ENCODE measurements around the gene IL6. TPM values are rescaled to one million over a fixed set of nuclear protein-coding genes. Genes with fewer than 3 reads are reported as not detected.

IL6 gene
- total RNA-seq, 1 experiment from 2014 or later = not detected

- no peak for TF ChIP-seq TCF7L2 (IDR thresholded peaks at IDR 0.05; ENCODE audit: borderline replicate concordance, extremely low read depth, insufficient read depth, insufficient read length)
- no peak for TF ChIP-seq JUND (IDR thresholded peaks at IDR 0.05)
- no peak for TF ChIP-seq RAD21 (IDR thresholded peaks at IDR 0.05; ENCODE audit: low read depth)
- no peak for TF ChIP-seq ZBTB33 (IDR thresholded peaks at IDR 0.05; ENCODE audit: extremely low read depth, insufficient replicate concordance, low read length)
- TF ChIP-seq SP1 (IDR thresholded peaks at IDR 0.05; ENCODE audit: low read depth) = no peak
- no peak for TF ChIP-seq CBX3 (IDR thresholded peaks at IDR 0.05; ENCODE audit: low read depth)
- TF ChIP-seq SIN3A (IDR thresholded peaks at IDR 0.05; ENCODE audit: low read depth) = no peak
Measured at GRCh38 chr7:22712999-22713398, 14.0 kb upstream of the IL6 start (continued).

- H4K20me1 ChIP-seq (ENCODE audit: insufficient read depth) = no peaks in the 10 kb centered on the region
- ATAC-seq (no peak), DNase-seq (ENCODE audit: low read depth, low spot score) (no peak)
- no peaks in the 10 kb centered on the region for H3K36me3 ChIP-seq (ENCODE audit: control insufficient read depth in 1 of 2, insufficient read depth in 2 of 2, low read length in 2 of 2)
- no peak overlapping the region for H3K27ac ChIP-seq (ENCODE audit: low read depth, low read length)
- H3K4me1 ChIP-seq (ENCODE audit: control insufficient read depth in 1 of 2, insufficient read depth in 2 of 2, low read length in 2 of 2) = no peaks in the 10 kb centered on the region
- no peak overlapping the region for H3K4me3 ChIP-seq (replicated peaks in 1 of 2; ENCODE audit: low read depth in 1 of 2, low read length in 2 of 2)
- ChIA-PET CTCF (no interaction called here), RAD21 (ENCODE audit: low non-redundant PET in 1 of 2, low total read pairs in 2 of 2, uncharacterized antibody in 2 of 2, unreplicated experiment in 2 of 2) (no interaction called here), POLR2A (no interaction called here)
- intact Hi-C loops (cut with micrococcal nuclease) = no loop called here
- H3K9me3 ChIP-seq (ENCODE audit: control insufficient read depth in 1 of 2, insufficient read depth in 1 of 2, low read depth in 1 of 2, low read length in 2 of 2) = no peaks in the 10 kb centered on the region
- H2AFZ ChIP-seq (ENCODE audit: low read depth, low read length, poor library complexity, severe bottlenecking) = no peak overlapping the region
- BruUV-seq (replicated peaks) = no TSS peak
- no peak overlapping the region for H3K4me2 ChIP-seq (ENCODE audit: low read length)
- H3K9me2 ChIP-seq (ENCODE audit: insufficient read depth) = no peaks in the 10 kb centered on the region
- H3K27me3 ChIP-seq (ENCODE audit: insufficient read depth, low read length) = no peaks in the 10 kb centered on the region
- no peaks in the 10 kb centered on the region for H3K79me2 ChIP-seq (ENCODE audit: insufficient read depth, low read length)
- no peak overlapping the region for H3K9ac ChIP-seq (ENCODE audit: low read length)
- TF ChIP-seq POLR2AphosphoS5 (IDR thresholded peaks at IDR 0.05; ENCODE audit: low read depth, low read length) (no peak), RAD21 (IDR thresholded peaks at IDR 0.05; ENCODE audit: low read depth) (no peak), JUND (IDR thresholded peaks at IDR 0.05) (no peak), CTCF (IDR thresholded peaks at IDR 0.05 in 2 of 3, conservative IDR thresholded peaks at IDR 0.05 in 1 of 3; ENCODE audit: borderline replicate concordance in 1 of 3, insufficient read depth in 1 of 3, low read depth in 2 of 3, low read length in 2 of 3) (no peak), ZNF274 (IDR thresholded peaks at IDR 0.05; ENCODE audit: low read depth, low read length) (no peak), YY1 (IDR thresholded peaks at IDR 0.05; ENCODE audit: extremely low read depth, insufficient replicate concordance, low read depth, low read length) (no peak), SIN3A (IDR thresholded peaks at IDR 0.05; ENCODE audit: low read depth) (no peak), TCF7L2 (IDR thresholded peaks at IDR 0.05; ENCODE audit: borderline replicate concordance, extremely low read depth, insufficient read depth, insufficient read length) (no peak), CEBPB (IDR thresholded peaks at IDR 0.05; ENCODE audit: low read depth) (no peak), SRF (IDR thresholded peaks at IDR 0.05; ENCODE audit: low read depth) (no peak)
Measured at GRCh38 chr7:22713463-22713862, 13.5 kb upstream of the IL6 start.

Measured in HCT116 (cell line).